ENCODE results near the gene MAP7.

DNA sequence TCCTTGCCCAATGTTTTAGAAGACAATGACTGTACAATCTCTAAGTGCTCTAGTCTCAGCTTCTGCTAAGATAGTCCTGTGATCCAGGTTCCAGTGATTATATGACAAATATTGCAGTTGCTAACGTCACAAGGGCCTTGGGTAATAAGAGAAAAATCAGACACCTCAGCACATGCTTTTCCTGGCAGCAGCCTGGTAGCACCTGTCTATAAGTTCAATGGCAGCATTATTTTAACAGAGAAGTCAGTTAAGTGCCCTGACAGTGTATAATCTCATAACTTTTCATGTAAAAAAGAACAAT, 139.2 kb downstream of the MAP7 start:
- TF ChIP-seq CTCF (IDR thresholded peaks at IDR 0.05): no peak
- no peak for TF ChIP-seq POLR2A (IDR thresholded peaks at IDR 0.05)

All from Peyer's patch (tissue), 4 donors.